MM.1S (cell line): ENCODE results near the gene LDLRAD3.

Experiments used
- DNase-seq: peaks from one replicate; pipeline ENCODE4 v3.0.0-alpha.2; 2015
- H2AFZ ChIP-seq: fragments of 300-600 bp; sonication (generic); 2 replicates; pipeline ENCODE4 v1.6.0; 2016; ENCODE audit warnings: antibody characterized with exemption, low read length
- H3F3A ChIP-seq: fragments of 300-600 bp; sonication (generic); 2 replicates; pipeline ENCODE4 v1.6.1; 2016; ENCODE audit warnings: mild to moderate bottlenecking, antibody characterized with exemption, low read length, moderate library complexity, mixed read lengths; ENCODE audit not compliant: insufficient read depth
- H3K27ac ChIP-seq: fragments of 300-600 bp; sonication (generic); 2 replicates; pipeline ENCODE4 v1.5.1; 2016; ENCODE audit warnings: mild to moderate bottlenecking, low read length
- H3K27me3 ChIP-seq: fragments of 300-600 bp; sonication (generic); replicated peaks from 2 replicates; pipeline ENCODE4 v1.6.0; 2016; ENCODE audit warnings: low read length; ENCODE audit not compliant: insufficient read depth
- H3K36me3 ChIP-seq: fragments of 300-600 bp; sonication (generic); replicated peaks from 2 replicates; pipeline ENCODE4 v1.6.1; 2016; ENCODE audit warnings: mild to moderate bottlenecking, low read length, mixed read lengths; ENCODE audit not compliant: insufficient read depth
- H3K4me1 ChIP-seq: fragments of 300-600 bp; sonication (generic); 2 replicates; pipeline ENCODE4 v1.6.1; 2016; ENCODE audit warnings: low read length, mixed read lengths
- H3K4me2 ChIP-seq: fragments of 300-600 bp; sonication (generic); 2 replicates; pipeline ENCODE4 v1.6.0; 2016; ENCODE audit warnings: low read depth, low read length
- H3K4me3 ChIP-seq: fragments of 300-600 bp; sonication (generic); 2 replicates; pipeline ENCODE4 v1.5.1; 2016; ENCODE audit warnings: low read length, mixed read lengths
- H3K79me2 ChIP-seq: fragments of 300-600 bp; sonication (generic); 2 replicates; pipeline ENCODE4 v1.6.1; 2016; ENCODE audit warnings: mixed run types, low read length, mixed read lengths
- H3K9ac ChIP-seq: fragments of 300-600 bp; sonication (generic); 2 replicates; pipeline ENCODE4 v1.6.1; 2016; ENCODE audit warnings: low read length, mixed read lengths
- H3K9me2 ChIP-seq: fragments of 300-600 bp; sonication (generic); replicated peaks from 2 replicates; pipeline ENCODE4 v1.6.1; 2016; ENCODE audit warnings: mild to moderate bottlenecking, low read length, mixed read lengths; ENCODE audit not compliant: insufficient read depth
- H3K9me3 ChIP-seq: fragments of 300-600 bp; sonication (generic); replicated peaks from 2 replicates; pipeline ENCODE4 v1.6.1; 2016; ENCODE audit warnings: mild to moderate bottlenecking, low read length, mixed read lengths; ENCODE audit not compliant: insufficient read depth
- H4K20me1 ChIP-seq: fragments of 300-600 bp; sonication (generic); 2 replicates; pipeline ENCODE4 v1.6.1; 2016; ENCODE audit warnings: mild to moderate bottlenecking, low read length, moderate library complexity, mixed read lengths; ENCODE audit not compliant: insufficient read depth
- CTCF ChIP-seq: fragments of 300-600 bp; sonication (generic); IDR thresholded peaks from 2 replicates; pipeline ENCODE4 v1.5.1; 2016; ENCODE audit warnings: antibody characterized with exemption, low read length, mixed read lengths
- EZH2 ChIP-seq: fragments of 300-600 bp; sonication (generic); optimal IDR thresholded peaks from 2 replicates; pipeline ENCODE3; 2017; ENCODE audit warnings: low read depth, mild to moderate bottlenecking, antibody characterized with exemption, low read length, mixed read lengths
- EZH2phosphoT487 ChIP-seq: fragments of 300-600 bp; sonication (generic); IDR thresholded peaks from 2 replicates; pipeline ENCODE4 v1.6.1; 2018; ENCODE audit warnings: antibody characterized with exemption, low read length

Gene LDLRAD3

GRCh38 chr11:36056160-36056751, 112.4 kb downstream of the LDLRAD3 start:
- H3K4me3 ChIP-seq: no peak overlapping the region
- DNase-seq: no peak
- no peak for TF ChIP-seq EZH2
- TF ChIP-seq EZH2phosphoT487: no peak
- TF ChIP-seq CTCF: peak; percentile 46

GRCh38 chr11:36057379-36058042, 113.6 kb downstream of the LDLRAD3 start:
- Histone ChIP-seq H3F3A (no peaks in the 10 kb centered on the region), H3K9ac (no peak overlapping the region), H3K9me2 (no peaks in the 10 kb centered on the region), H4K20me1 (no peaks in the 10 kb centered on the region), H3K27ac (no peak overlapping the region), H3K4me1 (no peaks in the 10 kb centered on the region), H3K4me3 (no peak overlapping the region), H3K4me2 (no peak overlapping the region), H3K36me3 (no peaks in the 10 kb centered on the region), H3K27me3 (no peaks in the 10 kb centered on the region), H2AFZ (no peak overlapping the region), H3K9me3 (no peaks in the 10 kb centered on the region), H3K79me2 (no peaks in the 10 kb centered on the region)
- no peak for TF ChIP-seq EZH2phosphoT487
- no peak for DNase-seq

More at GRCh38 chr11:36056160-36056751, 112.4 kb downstream of the LDLRAD3 start:
- Histone ChIP-seq H3K27ac (no peak overlapping the region), H3K9me3 (no peaks in the 10 kb centered on the region), H3K4me2 (no peak overlapping the region), H2AFZ (no peak overlapping the region), H3K9me2 (no peaks in the 10 kb centered on the region), H3K27me3 (no peaks in the 10 kb centered on the region), H3K9ac (no peak overlapping the region), H3K79me2 (no peaks in the 10 kb centered on the region), H3F3A (no peaks in the 10 kb centered on the region), H3K36me3 (no peaks in the 10 kb centered on the region), H3K4me1 (no peaks in the 10 kb centered on the region), H4K20me1 (no peaks in the 10 kb centered on the region)

- Histone ChIP-seq H3K4me2 (no peak overlapping the region), H3K4me1 (no peaks in the 10 kb centered on the region), H4K20me1 (no peaks in the 10 kb centered on the region), H3K4me3 (no peak overlapping the region), H3K9me3 (no peaks in the 10 kb centered on the region), H3K79me2 (no peaks in the 10 kb centered on the region), H3F3A (no peaks in the 10 kb centered on the region), H3K27me3 (no peaks in the 10 kb centered on the region), H3K27ac (no peak overlapping the region), H3K9ac (no peak overlapping the region), H3K9me2 (no peaks in the 10 kb centered on the region), H2AFZ (no peak overlapping the region), H3K36me3 (no peaks in the 10 kb centered on the region)
- no peak for TF ChIP-seq EZH2phosphoT487
- no peak for TF ChIP-seq CTCF
- no peak for TF ChIP-seq EZH2
- DNase-seq: no peak
Observed at GRCh38 chr11:36059660-36060059, 115.8 kb downstream of the LDLRAD3 start.

- H3K4me2 ChIP-seq: no peak overlapping the region
- no peaks in the 10 kb centered on the region for H3K9me2 ChIP-seq
- no peaks in the 10 kb centered on the region for H3K27me3 ChIP-seq
- no peaks in the 10 kb centered on the region for H3K79me2 ChIP-seq
- H3K9ac ChIP-seq: no peak overlapping the region
- H3F3A ChIP-seq: no peaks in the 10 kb centered on the region
- H3K27ac ChIP-seq: no peak overlapping the region
- no peaks in the 10 kb centered on the region for H3K36me3 ChIP-seq
- DNase-seq: no peak
- no peak overlapping the region for H3K4me3 ChIP-seq
- H3K9me3 ChIP-seq: no peaks in the 10 kb centered on the region
- H4K20me1 ChIP-seq: no peaks in the 10 kb centered on the region
- H2AFZ ChIP-seq: no peak overlapping the region
- no peak for TF ChIP-seq EZH2phosphoT487
- TF ChIP-seq EZH2: no peak
- no peak for TF ChIP-seq CTCF
- no peaks in the 10 kb centered on the region for H3K4me1 ChIP-seq
Observed at GRCh38 chr11:36060926-36061325, 117.1 kb downstream of the LDLRAD3 start.
